ENCODE measurements around the gene ITGB5. TPM values are rescaled to one million over a fixed set of nuclear protein-coding genes. Genes with fewer than 3 reads are reported as not detected.

The ITGB5 gene
- polyA plus RNA-seq, 10 donors, result 14.3 to 62.0 (median 24.1) TPM

DNA sequence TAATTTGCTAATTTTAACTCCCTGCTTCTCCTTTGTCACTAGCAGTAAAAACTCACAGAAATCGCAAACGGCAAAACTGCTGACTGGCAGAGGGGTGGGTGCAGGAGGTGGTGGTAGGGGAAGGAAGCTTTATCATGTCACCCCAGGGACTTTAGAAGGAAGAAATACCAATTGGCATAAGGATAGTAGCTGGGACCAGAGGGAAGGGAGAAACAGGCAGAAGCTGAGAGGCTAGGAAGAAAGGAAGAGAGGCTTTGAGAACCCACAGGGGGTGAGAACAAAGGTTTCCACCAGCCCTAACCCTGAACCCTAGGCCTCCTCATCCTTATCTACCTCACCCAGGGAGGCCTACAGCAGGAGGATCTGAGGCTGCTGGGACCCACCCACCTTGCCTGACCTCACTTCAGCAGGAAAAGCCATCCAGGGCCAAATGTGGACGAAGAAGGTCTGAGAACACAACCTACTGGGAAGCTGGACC, 10.7 kb downstream of the ITGB5 start:
- DNase-seq, result peak in 1 of 3 donors; percentile 30

- DNase-seq, result no peak
Observed at GRCh38 chr3:124873226-124873625, 13.9 kb downstream of the ITGB5 start.

DNA sequence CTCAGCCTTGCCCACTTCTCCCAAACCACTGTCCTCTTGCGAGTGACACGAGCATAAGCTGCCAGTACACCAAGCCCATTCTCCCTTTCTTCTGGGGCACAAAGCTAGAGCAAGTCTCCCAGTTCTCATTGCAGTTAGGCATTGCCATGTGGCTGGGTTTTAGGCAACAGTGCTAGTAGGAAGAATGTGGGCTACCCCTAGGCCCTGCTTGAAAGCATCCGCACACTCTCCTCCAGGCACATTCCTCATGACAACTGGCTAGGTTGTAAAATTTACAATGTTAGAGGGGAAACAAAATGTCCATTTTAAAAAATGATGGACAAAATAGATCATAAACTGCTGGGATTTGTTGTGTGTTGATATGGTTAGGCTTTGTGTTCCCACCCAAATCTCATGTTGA, 19.7 kb downstream of the ITGB5 start:
- DNase-seq, result no peak

DNA sequence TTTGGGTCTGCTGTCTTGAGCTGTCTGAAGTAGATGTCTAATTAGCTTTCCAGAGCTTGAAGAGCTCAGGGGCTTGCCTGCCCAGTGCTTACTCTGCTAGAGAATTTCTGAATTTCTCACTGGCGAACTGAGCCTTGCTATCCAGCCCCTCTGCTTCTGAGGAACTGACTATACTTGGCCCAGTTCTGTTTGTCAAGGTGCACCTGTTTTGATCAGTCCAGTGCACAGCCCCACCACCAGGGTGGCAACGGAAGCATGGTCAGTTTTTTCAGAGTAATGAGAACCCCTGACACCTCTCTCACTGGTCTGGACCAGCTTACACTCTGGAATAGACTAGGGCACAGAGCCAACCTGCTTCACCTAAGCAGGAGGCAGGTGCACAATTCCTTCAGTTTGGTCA, 25.2 kb downstream of the ITGB5 start:
- DNase-seq, result no peak

DNA sequence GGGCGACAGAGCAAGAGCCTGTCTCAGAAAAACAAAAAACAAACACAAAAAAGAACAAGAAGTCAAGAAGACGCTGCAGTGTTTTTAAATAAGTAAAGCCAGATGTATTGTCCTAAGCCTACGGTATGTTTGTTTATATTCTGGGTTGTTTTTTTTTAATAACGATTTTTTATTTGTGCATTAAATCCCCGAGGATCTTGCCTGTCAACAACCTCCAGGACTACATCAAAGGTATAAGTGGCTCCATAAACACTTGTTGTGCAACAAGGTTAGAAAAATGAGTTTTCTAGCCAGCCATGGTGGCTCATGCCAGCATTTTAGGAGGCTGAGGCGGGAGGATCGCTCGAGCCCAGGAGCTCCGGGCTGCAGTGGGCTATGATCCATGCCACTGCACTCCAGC, 26.1 kb downstream of the ITGB5 start:
- no peak for DNase-seq

- peak in 1 of 3 donors; percentile 91 for DNase-seq
Observed at GRCh38 chr3:124860599-124860998, 26.6 kb downstream of the ITGB5 start.

GRCh38 chr3:124859025-124859424, 28.1 kb downstream of the ITGB5 start:
- DNase-seq, result peak in 1 of 3 donors; percentile 59

DNA sequence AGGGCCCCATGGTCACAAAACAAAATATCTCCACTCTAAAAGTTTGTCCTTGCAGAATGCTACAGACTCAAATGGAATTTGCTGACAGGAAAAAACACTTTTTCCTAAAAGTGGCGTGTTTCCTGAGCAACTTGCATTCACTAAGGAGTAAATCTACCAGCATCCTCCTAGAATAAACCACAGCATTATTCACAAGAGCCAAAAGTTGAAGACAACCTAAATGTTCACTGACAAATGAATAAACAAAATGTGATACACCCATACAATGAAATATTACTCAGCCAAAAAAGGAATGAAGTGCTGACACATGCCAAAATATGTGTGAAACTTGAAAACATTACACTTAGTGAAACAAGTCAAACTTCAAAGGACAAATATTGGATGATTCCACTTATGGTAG, 28.9 kb downstream of the ITGB5 start:
- DNase-seq, result peak in 1 of 3 donors; percentile 59

DNA sequence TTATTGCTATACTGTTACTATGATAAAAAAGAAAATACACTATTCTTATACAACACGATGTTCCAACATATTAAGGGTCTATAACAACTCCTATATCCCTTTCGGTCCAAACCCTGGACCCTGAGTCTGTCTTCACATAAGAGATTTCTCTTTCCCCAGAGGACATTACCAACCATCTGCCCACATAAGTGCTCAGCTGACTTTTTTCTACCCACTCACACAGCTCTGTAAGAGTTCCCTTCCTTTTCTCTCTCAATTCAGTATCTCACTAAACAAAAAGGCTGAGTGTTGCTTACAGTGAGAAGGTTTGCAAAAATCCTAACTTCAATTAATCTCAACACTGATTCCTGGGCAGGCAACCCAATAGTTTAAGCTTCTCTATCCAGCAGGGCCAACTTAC, 30.5 kb downstream of the ITGB5 start:
- no peak for DNase-seq

- DNase-seq, result peak in 1 of 3 donors; percentile 84
Observed at GRCh38 chr3:124854009-124854408, 33.2 kb downstream of the ITGB5 start.

DNA sequence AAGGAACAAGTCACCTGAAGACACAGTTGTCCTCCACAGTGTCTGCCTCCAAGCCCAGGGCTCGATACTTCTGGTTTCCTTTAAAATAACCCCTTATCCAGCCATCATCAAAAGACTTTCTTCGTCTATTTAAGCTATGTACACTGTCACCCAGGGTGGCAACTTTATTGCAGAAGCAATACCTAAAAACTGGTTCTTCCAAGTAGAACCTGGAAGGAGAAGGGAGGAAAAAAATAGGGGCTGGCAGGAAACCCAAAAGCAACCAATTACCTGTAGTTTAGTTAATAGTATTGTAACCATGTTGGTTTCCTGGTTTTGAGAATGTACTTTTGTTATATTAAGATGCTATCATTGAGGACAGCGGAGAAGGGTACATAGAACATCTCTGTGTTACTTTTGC, 33.7 kb downstream of the ITGB5 start:
- no peak for DNase-seq

DNA sequence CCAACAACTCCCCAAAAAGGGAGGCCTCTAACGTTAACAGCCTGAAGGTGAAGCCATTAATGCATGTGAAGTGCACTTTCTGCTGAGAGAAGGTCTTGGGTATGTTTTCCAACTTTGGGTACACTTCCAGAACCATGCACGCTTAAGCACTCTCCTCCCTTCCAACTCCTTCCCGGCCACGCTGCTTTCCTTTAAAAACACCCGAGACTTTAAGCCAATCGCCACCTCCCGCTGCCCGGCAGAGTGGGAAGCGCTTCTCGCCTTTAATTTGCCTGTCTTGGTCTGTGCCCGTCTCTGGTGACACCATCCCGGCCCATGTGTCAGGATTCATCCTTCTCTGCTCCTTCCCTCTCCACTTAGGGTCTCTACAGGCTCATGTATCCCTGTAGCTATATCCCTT, 35.3 kb downstream of the ITGB5 start:
- no peak for DNase-seq

- DNase-seq, result no peak
Observed at GRCh38 chr3:124851136-124851535, 36.0 kb downstream of the ITGB5 start.

DNA sequence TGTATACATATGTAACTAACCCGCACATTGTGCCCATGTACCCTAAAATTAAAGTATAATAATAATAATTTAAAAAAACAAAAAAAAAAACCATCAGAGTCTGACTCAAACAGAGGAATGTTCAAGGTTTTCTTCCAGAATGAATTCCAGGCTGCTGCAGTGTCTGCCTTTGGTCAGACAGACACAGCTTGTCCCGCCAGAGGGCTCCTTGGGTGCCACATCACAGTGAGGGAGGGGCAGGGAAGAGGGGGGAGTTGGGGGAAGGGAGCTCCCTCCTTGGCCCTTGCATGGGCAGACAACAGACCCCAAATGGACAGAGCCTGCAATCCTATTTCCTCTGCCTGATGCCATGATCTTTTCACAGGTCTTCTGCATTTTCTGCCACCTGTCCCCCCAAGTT, 36.5 kb downstream of the ITGB5 start:
- DNase-seq, result peak in 1 of 3 donors; percentile 58

- no peak for DNase-seq
Observed at GRCh38 chr3:124850212-124850611, 37.0 kb downstream of the ITGB5 start.

GRCh38 chr3:124848300-124848699, 38.9 kb downstream of the ITGB5 start:
- DNase-seq, result no peak

DNA sequence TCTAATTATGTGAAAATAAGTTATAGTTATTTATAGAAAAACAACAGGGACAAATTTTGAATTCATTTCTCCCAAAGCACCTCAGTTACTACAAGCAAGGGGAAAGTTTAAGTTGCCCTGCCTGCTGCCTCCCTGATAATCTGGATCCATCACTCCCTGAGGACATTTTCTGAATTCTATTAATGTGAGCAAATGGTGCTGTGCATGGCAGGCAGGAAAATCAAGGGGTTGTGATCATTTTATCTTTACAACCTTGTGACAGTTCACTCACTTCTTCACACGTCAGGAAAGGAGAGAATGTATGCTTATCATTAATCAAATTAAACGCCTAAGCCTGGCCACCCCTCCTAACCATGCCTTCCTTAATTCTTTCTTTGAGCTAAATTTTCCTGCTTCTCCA, 39.3 kb downstream of the ITGB5 start:
- no peak for DNase-seq

DNA sequence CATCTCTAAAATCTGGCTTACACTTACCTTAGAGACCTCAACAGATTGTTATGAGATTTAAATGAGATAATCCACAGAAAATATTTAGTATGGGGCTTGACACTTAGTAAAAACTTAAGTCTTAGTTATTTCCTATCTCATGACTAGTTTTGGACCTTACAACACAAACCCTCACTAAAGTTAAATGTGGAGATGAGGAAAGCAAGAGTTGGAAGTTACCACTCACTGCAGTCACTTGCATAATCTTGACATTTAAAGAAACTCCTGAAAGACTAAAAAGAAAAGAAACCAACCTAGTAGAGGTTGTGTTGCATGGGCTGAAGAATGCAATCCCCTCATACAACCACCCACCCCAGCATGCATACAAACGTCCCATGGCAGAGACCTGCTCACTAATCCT, 40.1 kb downstream of the ITGB5 start:
- no peak for DNase-seq

GRCh38 chr3:124846189-124846588, 41.0 kb downstream of the ITGB5 start:
- no peak for DNase-seq

GRCh38 chr3:124845406-124845805, 41.8 kb downstream of the ITGB5 start:
- peak; percentile 49 to 74 (median 67) for DNase-seq

GRCh38 chr3:124843506-124844177, 43.5 kb downstream of the ITGB5 start:
- no peak for DNase-seq

DNA sequence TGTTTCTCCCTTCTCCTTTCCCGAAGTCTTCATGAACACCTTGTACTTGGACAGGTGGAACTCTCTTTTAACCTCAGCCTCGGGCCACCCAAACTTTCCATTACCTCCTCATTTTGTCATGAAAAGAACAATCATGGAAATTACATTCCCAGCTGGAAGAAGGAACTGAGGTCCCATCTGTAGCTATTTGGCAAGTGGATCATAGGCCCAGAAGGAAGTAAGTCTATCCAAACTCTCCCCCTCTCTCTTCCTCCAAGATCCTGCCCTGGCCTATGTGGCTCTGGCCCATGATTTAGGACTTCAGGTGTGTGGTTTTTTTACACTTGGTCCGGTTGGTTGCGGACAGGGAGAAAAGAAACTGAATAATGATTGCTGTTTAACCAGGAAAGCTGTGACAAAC, 44.1 kb downstream of the ITGB5 start:
- peak in 1 of 3 donors; percentile 59 for DNase-seq

GRCh38 chr3:124841517-124841916, 45.6 kb downstream of the ITGB5 start:
- DNase-seq, result no peak

- DNase-seq, result no peak
Observed at GRCh38 chr3:124840331-124840730, 46.8 kb downstream of the ITGB5 start.
